ENCODE data around the gene GSDME. TPM values are rescaled to one million over a fixed set of nuclear protein-coding genes. Genes with fewer than 3 reads are reported as not detected.

Gene GSDME
- total RNA-seq, 2 experiments from 2014 or later = 4.7 TPM

DNA sequence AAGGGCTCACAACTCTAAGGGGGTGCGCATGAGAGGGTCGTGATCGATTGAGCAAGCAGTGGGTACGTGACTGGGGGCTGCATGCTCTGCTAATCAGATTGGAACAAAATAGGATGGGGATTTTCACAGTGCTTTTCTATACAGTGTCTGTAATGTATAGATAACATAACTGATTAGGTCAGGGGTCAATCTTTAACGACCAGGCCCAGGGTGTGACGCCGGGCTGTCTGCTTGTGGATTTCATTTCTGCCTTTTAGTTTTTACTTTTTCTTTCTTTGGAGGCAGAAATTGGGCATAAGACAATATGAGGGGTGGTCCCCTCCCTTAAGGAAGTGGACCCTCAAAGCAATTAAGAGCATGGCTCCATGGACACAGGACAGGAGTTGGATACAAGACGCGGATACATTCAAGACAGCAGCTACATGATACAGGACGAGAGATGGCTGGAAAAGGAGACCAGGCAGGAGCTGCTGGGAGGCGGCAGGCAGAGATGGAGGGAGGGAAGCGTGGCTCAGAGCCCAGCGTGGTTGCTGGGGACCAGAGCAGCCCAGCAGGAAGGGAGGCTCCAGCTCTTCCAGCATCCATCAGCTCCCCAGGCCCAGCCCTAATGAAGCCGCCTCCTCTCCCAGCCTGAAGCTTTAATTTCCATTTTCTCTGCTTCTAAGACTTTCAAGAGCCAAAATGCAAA lies 31.6 kb downstream of the GSDME start:
- H3K27me3 Mint-ChIP-seq = peaks cover 20% of the 10 kb centered on the region
- intact Hi-C loops (cut with micrococcal nuclease) = no loop called here
- CTCF ChIA-PET = no interaction called here

DNA sequence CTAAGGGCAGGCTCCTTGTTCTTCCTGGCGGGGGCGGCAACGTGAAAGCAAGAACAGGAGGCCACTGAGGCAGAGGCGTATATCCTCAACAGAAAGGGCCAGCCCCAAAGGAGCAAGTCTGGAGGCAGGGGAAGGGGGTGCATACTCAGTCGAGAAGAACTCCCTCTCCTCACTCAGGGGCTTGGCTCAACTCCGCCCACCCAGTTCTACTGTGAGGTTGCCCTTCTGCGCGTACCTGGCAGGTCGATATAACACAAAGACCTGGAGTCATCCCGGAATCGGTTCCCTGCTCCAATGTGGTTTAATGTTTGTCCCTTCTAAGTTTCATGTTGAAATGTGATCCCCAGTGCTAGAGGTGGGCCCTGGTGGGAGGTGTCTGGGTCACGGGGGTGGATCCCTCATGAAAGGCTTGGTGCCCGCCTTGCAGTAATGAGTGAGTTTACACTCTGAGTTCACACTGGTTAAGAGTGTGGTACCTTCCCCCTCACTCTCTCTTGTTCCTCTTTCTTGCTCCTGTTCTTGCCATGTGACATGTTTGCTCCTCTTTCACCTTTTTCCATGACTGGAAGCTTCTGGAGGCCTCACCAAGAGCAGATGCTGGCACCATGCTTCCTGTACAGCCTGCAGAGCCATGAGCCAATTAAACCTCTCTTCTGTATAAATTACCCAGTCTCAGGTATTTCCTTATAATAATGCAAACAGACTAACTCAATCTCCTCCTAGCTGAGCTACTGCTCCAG lies 32.6 kb downstream of the GSDME start:
- H3K36me3 Mint-ChIP-seq = no peaks in the 10 kb centered on the region
- H3K9me3 Mint-ChIP-seq = no peaks in the 10 kb centered on the region
- H3K27me3 Mint-ChIP-seq = peaks cover 16% of the 10 kb centered on the region
- POLR2A ChIA-PET = no interaction called here
- CTCF ChIA-PET = no interaction called here
- no peak for DNase-seq
- no peak overlapping the region for H3K27ac Mint-ChIP-seq
- peaks cover 21% of the 10 kb centered on the region for H3K4me1 Mint-ChIP-seq (ENCODE audit: low read depth)
- H3K4me3 Mint-ChIP-seq = no peak overlapping the region
- intact Hi-C loops (cut with micrococcal nuclease) = no loop called here

More for the DNA sequence above, 31.6 kb downstream of the GSDME start:
- no peak overlapping the region for H3K27ac Mint-ChIP-seq
- H3K36me3 Mint-ChIP-seq = no peaks in the 10 kb centered on the region
- peaks cover 24% of the 10 kb centered on the region for H3K4me1 Mint-ChIP-seq (ENCODE audit: low read depth)
- no peak for DNase-seq
- no peaks in the 10 kb centered on the region for H3K9me3 Mint-ChIP-seq
- no peak overlapping the region for H3K4me3 Mint-ChIP-seq
- POLR2A ChIA-PET = no interaction called here

DNA sequence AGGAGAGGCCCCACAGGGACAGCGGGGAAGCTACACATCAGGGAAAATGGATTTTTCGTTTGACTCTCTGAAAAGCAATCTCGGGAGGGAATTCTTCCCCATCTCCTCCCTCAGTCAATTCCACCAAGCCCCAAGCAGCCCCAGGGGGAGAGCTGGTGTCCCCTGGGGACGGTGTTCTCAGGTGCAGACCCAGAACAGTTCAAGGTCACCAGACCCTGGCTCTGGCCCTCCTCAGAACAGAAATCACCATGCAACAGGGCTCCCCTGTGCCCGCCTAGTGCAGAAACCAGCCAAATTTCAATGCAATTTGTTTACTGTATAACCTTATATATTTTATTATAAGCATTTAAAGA lies 34.1 kb downstream of the GSDME start:
- Mint-ChIP-seq H3K27ac (no peak overlapping the region), H3K27me3 (peaks cover 9% of the 10 kb centered on the region), H3K36me3 (no peaks in the 10 kb centered on the region), H3K4me3 (no peak overlapping the region), H3K4me1 (ENCODE audit: low read depth) (peaks cover 7% of the 10 kb centered on the region), H3K9me3 (no peaks in the 10 kb centered on the region)
- DNase-seq = no peak
- intact Hi-C loops (cut with micrococcal nuclease) = no loop called here
- POLR2A ChIA-PET = no interaction called here
- CTCF ChIA-PET = no interaction called here

DNA sequence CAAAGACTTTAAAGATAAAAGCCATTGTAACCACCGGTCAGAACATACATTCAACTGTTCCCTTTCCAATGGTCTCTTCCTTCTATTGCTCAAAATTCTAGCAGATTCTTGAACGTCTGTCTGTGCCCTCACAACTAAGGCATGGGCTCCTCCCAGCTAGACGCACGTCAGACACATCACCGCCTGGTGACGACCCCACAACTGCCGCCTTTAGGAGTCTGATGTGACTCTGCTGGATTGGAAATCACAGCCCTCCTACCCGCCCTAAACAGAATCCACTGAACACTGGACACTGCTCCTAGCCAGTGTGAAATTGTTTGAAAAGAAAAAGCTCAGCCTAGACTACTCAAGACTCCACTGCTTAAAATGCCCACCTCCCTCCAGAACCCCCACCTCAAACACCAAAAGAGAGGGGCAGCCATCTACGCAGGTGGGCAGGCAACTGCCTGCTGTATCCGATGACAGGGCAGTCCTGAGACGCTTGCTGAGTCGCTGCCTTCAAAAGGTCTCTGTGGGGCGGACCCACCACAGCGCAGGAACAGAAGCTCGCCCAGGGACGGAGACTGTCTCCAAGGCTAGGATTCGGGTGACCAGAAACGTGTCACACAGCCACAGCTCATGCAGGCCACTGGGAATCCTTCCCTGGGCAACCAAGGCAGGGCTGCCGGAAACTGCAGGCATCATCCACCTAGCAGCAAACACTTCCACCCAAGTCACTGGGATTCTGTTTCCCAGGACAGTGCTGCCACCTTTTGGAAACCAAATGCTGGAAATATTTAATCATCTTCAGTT lies 34.7 kb downstream of the GSDME start:
- H3K4me1 Mint-ChIP-seq (ENCODE audit: low read depth) = peaks cover 5% of the 10 kb centered on the region
- ChIA-PET CTCF (no interaction called here), POLR2A (no interaction called here)
- H3K27me3 Mint-ChIP-seq = peaks cover 9% of the 10 kb centered on the region
- intact Hi-C loops (cut with micrococcal nuclease) = no loop called here
- no peaks in the 10 kb centered on the region for H3K9me3 Mint-ChIP-seq
- no peaks in the 10 kb centered on the region for H3K36me3 Mint-ChIP-seq
- H3K4me3 Mint-ChIP-seq = no peak overlapping the region
- no peak for DNase-seq
- H3K27ac Mint-ChIP-seq = no peak overlapping the region

DNA sequence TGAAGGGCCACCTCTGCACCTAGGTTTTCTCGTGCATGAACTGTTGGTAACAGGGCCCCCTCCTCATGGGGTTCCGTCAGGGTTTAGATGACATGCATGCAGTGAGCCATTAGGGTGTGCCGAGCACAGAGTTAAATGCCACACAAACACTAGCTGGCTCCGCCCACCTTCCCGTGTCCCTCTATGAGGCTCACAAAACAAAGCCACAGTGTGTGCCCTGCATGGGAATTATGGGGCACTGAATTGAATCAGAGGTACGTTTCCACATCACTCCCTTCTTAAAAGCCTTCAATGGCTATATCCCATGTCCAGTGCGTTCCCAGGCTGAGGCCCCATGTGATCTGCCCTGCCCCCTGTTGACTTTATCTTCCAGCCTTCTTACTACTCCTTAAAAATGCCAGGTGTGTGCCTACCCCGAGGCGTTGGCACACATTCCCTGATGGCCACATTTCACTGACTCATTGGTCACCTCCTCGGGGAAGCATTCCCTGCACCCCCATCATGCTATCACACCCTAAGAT lies 35.7 kb downstream of the GSDME start:
- Mint-ChIP-seq H3K36me3 (no peaks in the 10 kb centered on the region), H3K4me1 (ENCODE audit: low read depth) (no peaks in the 10 kb centered on the region), H3K27me3 (peaks cover 11% of the 10 kb centered on the region), H3K27ac (no peak overlapping the region), H3K4me3 (no peak overlapping the region), H3K9me3 (no peaks in the 10 kb centered on the region)
- intact Hi-C loops (cut with micrococcal nuclease) = no loop called here
- POLR2A ChIA-PET = no interaction called here
- CTCF ChIA-PET = interaction anchor here (0.5 kb wide), 1 partner anchor 403 kb away, joined by 3 read pairs; no protein-coding TSS in a partner anchor
- no peak for DNase-seq

DNA sequence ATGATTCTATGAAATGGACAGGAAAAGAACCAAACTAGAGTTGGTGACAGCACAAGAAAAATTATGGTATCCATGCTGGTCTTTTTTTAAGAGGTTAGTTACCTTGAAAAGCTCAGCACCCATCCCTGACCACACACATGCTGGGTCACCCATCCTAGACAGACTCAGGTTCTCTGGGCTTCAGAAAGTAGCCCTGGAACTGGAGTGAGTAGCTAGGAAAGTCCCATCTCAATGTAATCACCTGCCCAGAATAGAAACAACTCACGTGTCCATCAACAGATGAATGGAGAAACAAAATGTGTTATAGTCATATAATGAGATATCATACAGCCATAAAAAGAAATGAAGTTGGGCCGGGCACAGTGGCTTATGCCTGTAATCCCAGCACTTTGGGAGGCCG lies 37.0 kb downstream of the GSDME start:
- Mint-ChIP-seq H3K9me3 (no peaks in the 10 kb centered on the region), H3K4me1 (ENCODE audit: low read depth) (no peaks in the 10 kb centered on the region), H3K27ac (no peak overlapping the region), H3K4me3 (no peak overlapping the region), H3K36me3 (no peaks in the 10 kb centered on the region), H3K27me3 (peaks cover 16% of the 10 kb centered on the region)
- intact Hi-C loops (cut with micrococcal nuclease) = no loop called here
- CTCF ChIA-PET = no interaction called here
- POLR2A ChIA-PET = interaction anchor here (0.6 kb wide), 1 partner anchor 1150 kb away, joined by 4 read pairs; no protein-coding TSS in a partner anchor
- DNase-seq = no peak

DNA sequence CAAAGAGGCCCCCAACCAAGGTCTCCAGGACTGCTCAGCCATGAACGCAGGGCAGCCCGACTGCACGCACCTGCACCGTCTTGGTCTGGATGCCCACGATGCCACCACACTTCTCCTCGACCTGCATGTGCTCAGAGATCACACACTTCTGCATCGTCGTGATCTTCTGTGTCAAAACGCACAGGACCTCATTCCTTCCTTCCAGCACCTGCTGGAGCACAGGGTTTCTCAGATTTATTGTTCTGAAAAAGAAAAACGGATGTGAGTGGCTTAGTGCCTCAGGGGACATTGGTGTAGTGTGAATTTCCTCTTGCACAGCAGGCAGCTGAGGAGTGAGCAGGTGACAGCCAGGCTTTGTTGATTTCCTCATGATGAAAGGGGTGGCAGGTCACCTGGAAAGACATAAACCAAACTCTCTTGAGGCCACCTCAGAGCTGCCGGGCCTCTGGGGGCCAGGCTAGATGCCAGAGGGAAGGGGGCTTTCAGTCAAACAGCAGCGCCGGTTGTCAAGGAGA lies 38.2 kb downstream of the GSDME start:
- Mint-ChIP-seq H3K27me3 (peaks cover 13% of the 10 kb centered on the region), H3K4me3 (no peak overlapping the region), H3K27ac (no peak overlapping the region), H3K36me3 (no peaks in the 10 kb centered on the region), H3K4me1 (ENCODE audit: low read depth) (no peaks in the 10 kb centered on the region), H3K9me3 (no peaks in the 10 kb centered on the region)
- intact Hi-C loops (cut with micrococcal nuclease) = no loop called here
- ChIA-PET POLR2A (no interaction called here), CTCF (no interaction called here)
- no peak for DNase-seq

DNA sequence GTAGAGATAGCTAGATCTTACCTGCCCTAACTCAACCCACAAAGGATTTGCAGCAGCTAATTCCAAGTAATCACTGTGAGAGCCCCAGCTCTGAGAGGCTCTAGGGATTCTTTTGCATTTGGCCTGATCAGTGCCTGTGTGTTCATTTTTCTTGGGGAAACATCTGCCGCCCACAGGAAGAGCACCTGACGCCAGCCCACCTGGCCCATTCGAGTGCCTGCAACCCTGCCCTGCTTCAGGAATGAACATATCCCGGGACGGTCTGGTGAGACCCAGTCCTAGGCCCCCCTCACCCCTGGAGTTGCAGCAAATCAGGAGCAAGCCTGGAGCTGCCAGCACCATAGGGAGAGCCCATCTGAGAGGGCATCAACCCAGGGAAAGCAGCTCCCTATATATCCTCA lies 38.8 kb downstream of the GSDME start:
- peaks cover 15% of the 10 kb centered on the region for H3K27me3 Mint-ChIP-seq
- H3K4me1 Mint-ChIP-seq (ENCODE audit: low read depth) = no peaks in the 10 kb centered on the region
- POLR2A ChIA-PET = interaction anchor here (1.0 kb wide), 1 partner anchor 33 kb away, joined by 3 read pairs; no protein-coding TSS in a partner anchor
- CTCF ChIA-PET = no interaction called here
- H3K27ac Mint-ChIP-seq = no peak overlapping the region
- H3K9me3 Mint-ChIP-seq = no peaks in the 10 kb centered on the region
- no peak for DNase-seq
- H3K36me3 Mint-ChIP-seq = no peaks in the 10 kb centered on the region
- intact Hi-C loops (cut with micrococcal nuclease) = no loop called here
- H3K4me3 Mint-ChIP-seq = no peak overlapping the region

DNA sequence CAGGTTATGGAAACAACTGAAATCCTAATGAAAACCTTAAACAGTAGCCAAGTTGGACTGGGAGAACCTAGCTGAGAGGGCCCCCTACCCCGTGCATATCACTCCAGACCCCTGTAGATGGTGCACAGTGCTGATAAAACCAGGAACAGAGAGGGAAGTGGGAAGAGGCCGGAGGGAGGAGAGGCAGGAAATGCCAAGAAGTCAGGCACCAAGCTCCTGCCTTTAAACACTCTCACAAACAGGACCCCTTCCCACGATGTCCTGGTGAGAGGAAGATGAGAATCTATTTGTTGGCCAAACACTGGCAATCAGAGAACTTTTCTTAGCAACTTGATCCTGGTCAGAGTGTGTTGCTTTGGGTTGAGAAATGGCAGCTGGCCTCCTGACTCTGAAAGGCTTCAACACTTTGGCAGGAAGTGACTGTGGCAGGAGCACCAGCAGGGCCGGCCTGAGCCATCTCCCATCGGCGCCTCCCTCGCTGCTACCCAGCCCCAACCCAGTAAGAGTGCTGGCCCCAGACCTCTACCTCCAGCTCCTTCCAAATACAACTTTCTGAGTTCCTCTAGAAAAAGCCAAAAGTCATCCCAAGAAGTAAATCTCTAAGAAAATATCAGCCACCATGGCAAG lies 39.5 kb downstream of the GSDME start:
- Mint-ChIP-seq H3K4me3 (no peak overlapping the region), H3K36me3 (no peaks in the 10 kb centered on the region), H3K27ac (no peak overlapping the region), H3K9me3 (no peaks in the 10 kb centered on the region), H3K27me3 (peaks cover 15% of the 10 kb centered on the region), H3K4me1 (ENCODE audit: low read depth) (no peaks in the 10 kb centered on the region)
- ChIA-PET POLR2A (interaction anchor here (1.0 kb wide), 1 partner anchor 32 kb away, joined by 3 read pairs; no protein-coding TSS in a partner anchor), CTCF (no interaction called here)
- no peak for DNase-seq
- intact Hi-C loops (cut with micrococcal nuclease) = no loop called here

DNA sequence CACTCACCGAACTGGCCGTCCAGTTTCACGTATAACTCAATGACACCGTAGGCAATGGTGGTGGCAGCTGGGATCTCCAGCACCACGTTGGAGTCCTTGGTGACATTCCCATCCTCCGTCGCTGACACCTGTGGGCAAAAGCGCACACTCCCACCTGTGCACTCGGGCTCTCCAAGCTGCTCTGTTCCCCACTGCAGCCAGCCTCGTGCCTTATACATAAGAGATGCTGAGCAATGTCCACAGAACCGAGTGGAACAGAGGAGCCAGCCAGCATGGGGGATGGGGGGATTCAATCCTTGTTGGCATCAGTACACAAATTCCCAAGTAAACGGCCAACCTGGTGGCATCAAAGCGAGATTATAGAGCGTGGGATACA lies 40.0 kb downstream of the GSDME start:
- CTCF ChIA-PET = no interaction called here
- DNase-seq = no peak
- POLR2A ChIA-PET = no interaction called here
- Mint-ChIP-seq H3K27me3 (peaks cover 18% of the 10 kb centered on the region), H3K4me1 (ENCODE audit: low read depth) (no peaks in the 10 kb centered on the region), H3K4me3 (no peak overlapping the region), H3K9me3 (no peaks in the 10 kb centered on the region), H3K27ac (no peak overlapping the region), H3K36me3 (no peaks in the 10 kb centered on the region)
- intact Hi-C loops (cut with micrococcal nuclease) = no loop called here

DNA sequence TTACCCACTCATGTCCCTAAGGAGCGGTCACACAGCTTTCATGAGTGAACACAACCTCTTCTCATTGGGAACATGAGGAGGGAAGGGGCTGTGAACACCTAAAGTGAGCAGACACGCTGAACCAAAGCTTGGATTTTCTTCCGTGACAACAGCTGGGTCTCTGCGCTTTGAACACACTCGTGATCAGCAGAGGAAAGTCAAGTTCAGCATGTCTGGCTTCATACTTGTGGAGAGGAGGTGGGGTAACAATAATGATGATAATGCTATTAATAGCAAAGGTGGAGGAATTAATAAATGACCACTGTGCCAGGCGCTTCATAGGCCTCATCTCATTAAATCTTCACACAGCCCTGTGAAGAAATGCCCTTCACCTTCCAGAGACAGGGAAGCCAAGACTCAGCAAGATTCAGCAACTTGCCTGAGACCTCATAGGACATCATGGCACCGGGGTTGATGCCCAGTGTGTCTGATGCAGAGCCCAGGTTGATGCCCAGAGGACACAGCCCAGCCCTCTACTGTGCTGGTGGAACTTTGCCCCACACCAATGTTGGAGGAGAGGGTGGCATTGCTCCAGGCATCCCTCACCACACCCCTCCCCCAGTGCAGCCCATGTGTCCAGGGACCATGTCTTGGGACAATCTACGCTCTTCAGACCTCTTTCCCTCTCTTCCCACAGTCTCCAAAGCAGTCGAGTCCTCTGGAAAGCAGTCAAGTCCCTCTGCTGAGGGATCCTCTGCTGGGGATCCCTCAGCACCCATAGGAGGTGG lies 40.6 kb downstream of the GSDME start:
- intact Hi-C loops (cut with micrococcal nuclease) = no loop called here
- peaks cover 19% of the 10 kb centered on the region for H3K27me3 Mint-ChIP-seq
- no peak overlapping the region for H3K27ac Mint-ChIP-seq
- H3K36me3 Mint-ChIP-seq = no peaks in the 10 kb centered on the region
- POLR2A ChIA-PET = no interaction called here
- no peak overlapping the region for H3K4me3 Mint-ChIP-seq
- no peaks in the 10 kb centered on the region for H3K9me3 Mint-ChIP-seq
- no peaks in the 10 kb centered on the region for H3K4me1 Mint-ChIP-seq (ENCODE audit: low read depth)
- no peak for DNase-seq
- CTCF ChIA-PET = interaction anchor here (0.8 to 1.9 kb wide), 2 partner anchors 11 to 377 kb away, joined by 3 to 12 read pairs; no protein-coding TSS in a partner anchor
